ENCODE data around the gene COL5A1.

Gene COL5A1

GRCh38 chr9:134795446-134795845 is 153.8 kb downstream of the COL5A1 start:
- no peak for DNase-seq

GRCh38 chr9:134796882-134797281 is 155.3 kb downstream of the COL5A1 start:
- no peak for DNase-seq

GRCh38 chr9:134800791-134801339 is 159.3 kb downstream of the COL5A1 start:
- DNase-seq = no peak

GRCh38 chr9:134802216-134802795 is 160.7 kb downstream of the COL5A1 start:
- no peak for DNase-seq

- no peak for DNase-seq
Measured at GRCh38 chr9:134804871-134805270, 163.3 kb downstream of the COL5A1 start.

- no peak for DNase-seq
Measured at GRCh38 chr9:134807716-134808446, 166.3 kb downstream of the COL5A1 start.

GRCh38 chr9:134808447-134808792 is 166.8 kb downstream of the COL5A1 start:
- no peak for DNase-seq

- DNase-seq = no peak
Measured at GRCh38 chr9:134809292-134809691, 167.7 kb downstream of the COL5A1 start.

- DNase-seq = no peak
Measured at GRCh38 chr9:134809826-134810225, 168.2 kb downstream of the COL5A1 start.

- DNase-seq = no peak
Measured at GRCh38 chr9:134811079-134811672, 169.6 kb downstream of the COL5A1 start.

GRCh38 chr9:134811673-134812342 is 170.2 kb downstream of the COL5A1 start:
- no peak for DNase-seq

- no peak for DNase-seq
Measured at GRCh38 chr9:134812343-134812673, 170.7 kb downstream of the COL5A1 start.

- DNase-seq = no peak
Measured at GRCh38 chr9:134813841-134814240, 172.2 kb downstream of the COL5A1 start.

GRCh38 chr9:134814598-134815215 is 173.1 kb downstream of the COL5A1 start:
- DNase-seq = no peak

GRCh38 chr9:134815435-134816214 is 174.0 kb downstream of the COL5A1 start:
- DNase-seq = no peak

GRCh38 chr9:134816264-134816663 is 174.7 kb downstream of the COL5A1 start:
- DNase-seq = no peak

GRCh38 chr9:134818000-134818568 is 176.5 kb downstream of the COL5A1 start:
- DNase-seq = no peak

GRCh38 chr9:134818591-134818990 is 177.0 kb downstream of the COL5A1 start:
- DNase-seq = no peak

- DNase-seq = no peak
Measured at GRCh38 chr9:134820901-134821300, 179.3 kb downstream of the COL5A1 start.

GRCh38 chr9:134822541-134822940 is 180.9 kb downstream of the COL5A1 start:
- DNase-seq = no peak

GRCh38 chr9:134823623-134824022 is 182.0 kb downstream of the COL5A1 start:
- no peak for DNase-seq

- DNase-seq = no peak
Measured at GRCh38 chr9:134824583-134824982, 183.0 kb downstream of the COL5A1 start.

Data from RPMI8226 (cell line).